ENCODE measurements around the gene ZDHHC14. TPM values are rescaled to one million over a fixed set of nuclear protein-coding genes. Genes with fewer than 3 reads are reported as not detected.

Gene ZDHHC14
- total RNA-seq, 4 donors from 2014 or later = 11.4 to 20.8 (median 15.6) TPM

DNA sequence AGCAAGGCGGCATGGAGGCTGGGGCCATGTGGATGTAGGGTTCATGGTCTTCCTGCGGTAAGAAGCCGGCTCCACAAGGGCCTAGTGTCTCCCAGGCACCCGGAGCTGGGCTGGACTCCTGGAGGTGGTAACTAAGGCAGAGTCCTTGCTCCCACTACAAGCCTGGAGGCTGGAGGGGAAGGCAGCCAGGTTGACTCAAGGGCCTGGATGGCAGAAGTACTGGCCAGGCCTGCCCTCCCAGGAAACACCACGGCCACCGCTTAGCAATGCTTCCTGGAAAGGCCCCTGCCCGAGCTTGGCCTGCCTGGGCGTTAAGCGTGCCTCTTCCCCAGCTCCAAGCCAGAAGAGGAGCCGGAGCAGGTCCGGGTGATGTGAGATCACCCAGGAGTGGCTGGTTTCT, 182.0 kb downstream of the ZDHHC14 start:
- DNase-seq (ENCODE audit: low spot score in 2 of 2) = no peak
- H3K4me3 ChIP-seq = no peak overlapping the region
- no peaks in the 10 kb centered on the region for H3K9me3 ChIP-seq
- peaks cover 0 to 20% (median 0%) of the 10 kb centered on the region in 4 donors for H3K4me1 ChIP-seq
- no peaks in the 10 kb centered on the region for H3K27me3 ChIP-seq
- no peak overlapping the region for H3K27ac ChIP-seq
- 87 to 90% methylated on average over 10 to 11 of the region's 11 CpGs for WGBS, 2 donors
- TF ChIP-seq, protein P1, sequence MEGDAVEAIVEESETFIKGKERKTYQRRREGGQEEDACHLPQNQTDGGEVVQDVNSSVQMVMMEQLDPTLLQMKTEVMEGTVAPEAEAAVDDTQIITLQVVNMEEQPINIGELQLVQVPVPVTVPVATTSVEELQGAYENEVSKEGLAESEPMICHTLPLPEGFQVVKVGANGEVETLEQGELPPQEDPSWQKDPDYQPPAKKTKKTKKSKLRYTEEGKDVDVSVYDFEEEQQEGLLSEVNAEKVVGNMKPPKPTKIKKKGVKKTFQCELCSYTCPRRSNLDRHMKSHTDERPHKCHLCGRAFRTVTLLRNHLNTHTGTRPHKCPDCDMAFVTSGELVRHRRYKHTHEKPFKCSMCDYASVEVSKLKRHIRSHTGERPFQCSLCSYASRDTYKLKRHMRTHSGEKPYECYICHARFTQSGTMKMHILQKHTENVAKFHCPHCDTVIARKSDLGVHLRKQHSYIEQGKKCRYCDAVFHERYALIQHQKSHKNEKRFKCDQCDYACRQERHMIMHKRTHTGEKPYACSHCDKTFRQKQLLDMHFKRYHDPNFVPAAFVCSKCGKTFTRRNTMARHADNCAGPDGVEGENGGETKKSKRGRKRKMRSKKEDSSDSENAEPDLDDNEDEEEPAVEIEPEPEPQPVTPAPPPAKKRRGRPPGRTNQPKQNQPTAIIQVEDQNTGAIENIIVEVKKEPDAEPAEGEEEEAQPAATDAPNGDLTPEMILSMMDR (IDR thresholded peaks at IDR 0.05) = no peak
- TF ChIP-seq EP300 (IDR thresholded peaks at IDR 0.05) (no peak), POLR2A (IDR thresholded peaks at IDR 0.05) (no peak)
- peaks cover 0 to 16% (median 0%) of the 10 kb centered on the region in 3 donors for H3K36me3 ChIP-seq

DNA sequence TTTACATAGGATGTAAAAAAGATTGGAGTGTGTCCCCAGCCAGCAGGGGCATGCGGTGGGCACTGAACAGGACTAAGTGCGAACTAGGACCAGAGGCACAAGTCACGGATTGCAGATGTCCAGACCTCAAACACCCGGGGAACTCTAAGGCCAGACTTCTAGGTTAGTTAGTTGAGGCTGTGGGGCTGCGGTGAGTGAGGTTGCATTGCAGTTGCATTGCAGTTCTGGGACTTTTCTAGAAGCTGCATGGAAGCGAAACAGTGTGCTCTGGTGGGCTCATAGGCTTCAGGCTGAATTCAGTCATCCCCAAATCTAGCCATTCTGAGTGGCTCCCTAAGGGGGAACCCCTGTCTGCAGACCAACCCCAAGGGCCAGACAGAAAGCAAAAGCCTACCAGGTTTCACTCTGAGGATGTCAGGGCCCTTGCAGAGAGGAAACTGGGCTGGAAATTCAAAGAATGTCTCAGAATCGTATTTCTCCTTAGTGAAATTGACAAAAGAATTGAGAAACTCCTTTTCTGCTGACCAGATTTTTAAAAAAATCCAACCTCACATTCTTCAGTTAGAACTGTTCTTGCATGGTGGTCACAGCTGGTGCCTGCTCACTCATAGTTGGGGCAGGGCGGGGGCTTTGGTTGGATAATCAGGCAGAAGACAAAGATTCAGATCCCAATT, 182.8 kb downstream of the ZDHHC14 start:
- no peak for TF ChIP-seq POLR2A (IDR thresholded peaks at IDR 0.05)
- TF ChIP-seq, protein P1 (IDR thresholded peaks at IDR 0.05) = no peak
- no peak for TF ChIP-seq EP300 (IDR thresholded peaks at IDR 0.05)
- H3K9me3 ChIP-seq = no peaks in the 10 kb centered on the region
- peaks cover 0 to 16% (median 0%) of the 10 kb centered on the region in 3 donors for H3K36me3 ChIP-seq
- H3K27ac ChIP-seq = no peak overlapping the region
- 93 to 94% methylated on average over 8 of the region's 8 CpGs for WGBS, 2 donors
- no peaks in the 10 kb centered on the region for H3K27me3 ChIP-seq
- peaks cover 0 to 20% (median 0%) of the 10 kb centered on the region in 4 donors for H3K4me1 ChIP-seq
- no peak for DNase-seq (ENCODE audit: low spot score in 2 of 2)
- H3K4me3 ChIP-seq = no peak overlapping the region

DNA sequence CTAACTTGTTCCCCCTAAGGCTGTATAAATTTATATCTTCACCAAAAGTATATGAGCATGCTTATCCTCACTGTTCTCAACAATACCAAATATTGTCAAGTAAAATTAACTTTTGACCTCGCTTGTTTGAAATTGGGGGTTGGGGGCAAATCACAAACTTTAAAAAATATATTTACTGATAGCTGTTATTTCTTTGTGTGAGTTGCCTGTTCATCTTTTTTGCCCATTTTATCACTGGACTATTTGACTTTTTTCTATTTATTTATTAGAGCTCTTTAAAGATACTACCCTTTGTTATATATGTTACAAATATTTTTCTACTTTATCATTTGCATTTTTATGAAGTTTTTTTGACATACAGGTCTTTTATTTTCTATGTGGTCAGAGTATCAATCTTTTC, 187.7 kb downstream of the ZDHHC14 start:
- WGBS, 2 donors = 89 to 98% methylated on average over 1 of the region's 1 CpG
- Histone ChIP-seq H3K4me1 (peaks cover 0 to 5% (median 0%) of the 10 kb centered on the region in 4 donors), H3K36me3 (no peaks in the 10 kb centered on the region), H3K27me3 (no peaks in the 10 kb centered on the region), H3K4me3 (no peak overlapping the region), H3K27ac (no peak overlapping the region), H3K9me3 (no peaks in the 10 kb centered on the region)
- DNase-seq (ENCODE audit: low spot score in 2 of 2) = no peak
- TF ChIP-seq EP300 (IDR thresholded peaks at IDR 0.05) = no peak
- TF ChIP-seq, protein P1 (IDR thresholded peaks at IDR 0.05) = no peak
- no peak for TF ChIP-seq POLR2A (IDR thresholded peaks at IDR 0.05)

DNA sequence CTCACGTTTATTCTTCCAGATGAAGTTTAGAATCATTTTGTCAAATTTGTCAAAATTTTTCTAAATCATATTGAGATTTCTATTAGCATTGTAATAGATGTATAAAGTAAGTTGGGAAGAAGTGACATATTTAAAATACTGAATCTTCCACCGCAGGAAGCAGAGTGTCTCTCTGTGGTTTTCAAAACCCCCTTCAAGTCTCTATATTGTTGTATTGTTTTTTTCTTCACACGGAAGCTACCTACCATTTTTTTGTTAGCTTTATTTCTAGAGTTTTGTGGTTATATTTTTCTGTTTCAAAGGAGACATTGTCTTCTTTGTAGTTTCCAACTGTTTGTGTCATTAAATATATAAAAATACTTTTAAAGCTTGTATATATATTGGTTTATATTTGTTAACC, 188.6 kb downstream of the ZDHHC14 start:
- no peaks in the 10 kb centered on the region for H3K9me3 ChIP-seq

DNA sequence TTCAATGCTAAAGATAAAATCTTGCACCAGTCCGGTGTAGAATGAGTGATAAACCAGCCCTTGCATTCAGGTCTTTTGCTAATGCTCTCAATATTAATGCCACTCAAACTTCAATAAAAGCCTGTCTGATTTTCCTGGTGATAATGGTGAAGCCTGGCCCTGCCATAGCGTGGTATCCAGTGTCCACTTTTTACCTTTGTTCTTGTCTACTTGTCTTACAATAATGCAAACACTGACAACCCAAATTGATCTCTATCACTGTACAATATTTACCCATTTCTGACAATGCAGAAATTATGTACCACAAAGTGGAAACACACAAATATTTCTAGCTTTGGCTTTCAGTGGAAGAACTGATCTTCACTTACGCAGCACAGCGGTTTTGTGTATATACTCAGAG, 189.1 kb downstream of the ZDHHC14 start:
- no peaks in the 10 kb centered on the region for H3K9me3 ChIP-seq
- no peaks in the 10 kb centered on the region for H3K36me3 ChIP-seq
- no peak overlapping the region for H3K27ac ChIP-seq
- H3K4me3 ChIP-seq = no peak overlapping the region
- DNase-seq (ENCODE audit: low spot score in 2 of 2) = no peak
- H3K4me1 ChIP-seq = peaks cover 0 to 5% (median 0%) of the 10 kb centered on the region in 4 donors
- H3K27me3 ChIP-seq = no peaks in the 10 kb centered on the region
- TF ChIP-seq, protein P1 (IDR thresholded peaks at IDR 0.05) = no peak
- no peak for TF ChIP-seq POLR2A (IDR thresholded peaks at IDR 0.05)
- no peak for TF ChIP-seq EP300 (IDR thresholded peaks at IDR 0.05)
- WGBS, 2 donors = 79 to 81% methylated on average over 4 of the region's 4 CpGs

More for the DNA sequence above, 188.6 kb downstream of the ZDHHC14 start:
- no peaks in the 10 kb centered on the region for H3K27me3 ChIP-seq
- H3K27ac ChIP-seq = no peak overlapping the region
- no peaks in the 10 kb centered on the region for H3K36me3 ChIP-seq
- TF ChIP-seq, protein P1 (IDR thresholded peaks at IDR 0.05) = no peak
- no peak for TF ChIP-seq EP300 (IDR thresholded peaks at IDR 0.05)
- DNase-seq (ENCODE audit: low spot score in 2 of 2) = no peak
- no peak overlapping the region for H3K4me3 ChIP-seq
- 73 to 78% methylated on average over 3 of the region's 3 CpGs for WGBS, 2 donors
- H3K4me1 ChIP-seq = peaks cover 0 to 5% (median 0%) of the 10 kb centered on the region in 4 donors
